Retina (tissue), 1 donor: ENCODE data around the gene TGFB1.
A peak's percentile ranks its signal among the peaks of the same experiment; 100 is the strongest.
"Not testable (repeated sequence)": the region's sequence is repeated elsewhere in the genome, so short reads cannot be mapped to it uniquely, and the experiment has no call there.

Experiments used
- DNase-seq: peaks from one replicate; pipeline ENCODE4 v3.0.0-alpha.2; 2016

TGFB1 gene

GRCh38 chr19:41367848-41368301 is 14.2 kb upstream of the TGFB1 start:
- no peak for DNase-seq

GRCh38 chr19:41366089-41366488 is 12.4 kb upstream of the TGFB1 start:
- no peak for DNase-seq

GRCh38 chr19:41364524-41365391 is 11.0 kb upstream of the TGFB1 start:
- DNase-seq, result no peak

- DNase-seq, result peak; percentile 100
Observed at GRCh38 chr19:41363753-41364523, 10.2 kb upstream of the TGFB1 start, which contains the start of gene B9D2. Gene B9D2, minus strand, starts transcription at chr19:41364149. Its CDS starts 630 bp downstream, at chr19:41363519.

- DNase-seq, result no peak
Observed at GRCh38 chr19:41363371-41363752, 9.6 kb upstream of the TGFB1 start.

GRCh38 chr19:41362143-41362847 is 8.6 kb upstream of the TGFB1 start:
- DNase-seq, result no peak

GRCh38 chr19:41359741-41360140 is 6.0 kb upstream of the TGFB1 start:
- no peak for DNase-seq

- DNase-seq, result no peak
Observed at GRCh38 chr19:41357746-41358145, 4.0 kb upstream of the TGFB1 start.

- DNase-seq, result no peak
Observed at GRCh38 chr19:41356984-41357739, 3.4 kb upstream of the TGFB1 start.

GRCh38 chr19:41355802-41356201 is 2.1 kb upstream of the TGFB1 start:
- no peak for DNase-seq

- DNase-seq, result no peak
Observed at GRCh38 chr19:41355035-41355434, 1.3 kb upstream of the TGFB1 start.

GRCh38 chr19:41354343-41354953 is 726 bp upstream of the TGFB1 start:
- no peak for DNase-seq

GRCh38 chr19:41352609-41353465 is 885 bp downstream of the TGFB1 start:
- DNase-seq, result peak; percentile 81

GRCh38 chr19:41352279-41352608 is 1.5 kb downstream of the TGFB1 start:
- no peak for DNase-seq

- DNase-seq, result peak; percentile 54
Observed at GRCh38 chr19:41351339-41352245, 2.1 kb downstream of the TGFB1 start.

- DNase-seq, result no peak
Observed at GRCh38 chr19:41350735-41351338, 2.9 kb downstream of the TGFB1 start.

- not testable (repeated sequence) for DNase-seq
Observed at GRCh38 chr19:41346916-41347315, 6.8 kb downstream of the TGFB1 start.

- no peak for DNase-seq
Observed at GRCh38 chr19:41344162-41344561, 9.6 kb downstream of the TGFB1 start.

- no peak for DNase-seq
Observed at GRCh38 chr19:41341669-41342490, 11.8 kb downstream of the TGFB1 start.
